Cardiac muscle cell (in vitro differentiated cells and primary cell): ENCODE results near the gene CDK14. TPM values are rescaled to one million over a fixed set of nuclear protein-coding genes. Genes with fewer than 3 reads are reported as not detected.

ENCODE experiments used
- DNase-seq, 2 donors: peaks; one replicate each; pipeline versions ENCODE4 v3.0.0 to v3.0.0-alpha.2; 2010 to 2017; ENCODE audit warnings: low read depth in 1 of 2, low spot score in 1 of 2
- H3K27ac ChIP-seq: fragments of 200-600 bp; sonication (generic); 2 replicates; pipeline ENCODE4 v1.5.1; 2016
- H3K27me3 ChIP-seq: fragments of 200-600 bp; sonication (generic); 2 replicates; pipeline ENCODE4 v1.6.0; 2016; ENCODE audit warnings: control low read depth
- H3K36me3 ChIP-seq: fragments of 200-600 bp; sonication (generic); 2 replicates; pipeline ENCODE4 v1.5.1; 2016; ENCODE audit warnings: control low read depth
- H3K4me1 ChIP-seq: fragments of 200-600 bp; sonication (generic); 2 replicates; pipeline ENCODE4 v1.8.1; 2017; ENCODE audit warnings: low read depth, mild to moderate bottlenecking, mixed run types
- H3K4me3 ChIP-seq: fragments of 200-600 bp; sonication (generic); 2 replicates; pipeline ENCODE4 v1.5.1; 2016; ENCODE audit warnings: mild to moderate bottlenecking
- H3K9me3 ChIP-seq: fragments of 200-600 bp; sonication (generic); 2 replicates; pipeline ENCODE4 v1.5.1; 2017; ENCODE audit warnings: low read depth, mild to moderate bottlenecking, control low read depth
- CTCF ChIP-seq: IDR thresholded peaks from 2 replicates; pipeline ENCODE4 v1.5.1; 2012; ENCODE audit warnings: low read depth, mild to moderate bottlenecking, low read length
- polyA plus RNA-seq: library from polyadenylated mRNA; unstranded; fragments of >200 nt; fragmentation: Nextera tagmentation; extraction: Ambion mirVana; gene quantifications from 2 replicates; pipeline ENCODE4 v1.2.1, GENCODE V29; 2016
- total RNA-seq: library from RNA; depleted of rRNA; stranded (reverse); fragments of >200 nt; gene quantifications from 2 replicates; pipeline ENCODE4 v1.2.3, GENCODE V29; 2016

The CDK14 gene
- total and polyA plus RNA-seq, 2 experiments from 2014 or later = 22.5 to 23.1 TPM

- H3K27ac ChIP-seq = no peak overlapping the region
- no peak for TF ChIP-seq CTCF
- no peaks in the 10 kb centered on the region for H3K27me3 ChIP-seq
- H3K9me3 ChIP-seq = no peaks in the 10 kb centered on the region
- no peak overlapping the region for H3K4me3 ChIP-seq
- no peaks in the 10 kb centered on the region for H3K36me3 ChIP-seq
- no peaks in the 10 kb centered on the region for H3K4me1 ChIP-seq
- DNase-seq = no peak
These were observed 530.6 kb downstream of the CDK14 start for GRCh38 chr7:91126762-91127161.

GRCh38 chr7:91127325-91127724 lies 531.2 kb downstream of the CDK14 start:
- no peak overlapping the region for H3K4me3 ChIP-seq
- no peak for TF ChIP-seq CTCF
- H3K36me3 ChIP-seq = no peaks in the 10 kb centered on the region
- H3K27me3 ChIP-seq = no peaks in the 10 kb centered on the region
- no peak overlapping the region for H3K27ac ChIP-seq
- DNase-seq = no peak
- no peaks in the 10 kb centered on the region for H3K9me3 ChIP-seq
- H3K4me1 ChIP-seq = no peaks in the 10 kb centered on the region

GRCh38 chr7:91127959-91128358 lies 531.8 kb downstream of the CDK14 start:
- DNase-seq = no peak
- no peaks in the 10 kb centered on the region for H3K27me3 ChIP-seq
- H3K9me3 ChIP-seq = no peaks in the 10 kb centered on the region
- TF ChIP-seq CTCF = no peak
- no peak overlapping the region for H3K27ac ChIP-seq
- no peak overlapping the region for H3K4me3 ChIP-seq
- no peaks in the 10 kb centered on the region for H3K36me3 ChIP-seq
- no peaks in the 10 kb centered on the region for H3K4me1 ChIP-seq

DNA sequence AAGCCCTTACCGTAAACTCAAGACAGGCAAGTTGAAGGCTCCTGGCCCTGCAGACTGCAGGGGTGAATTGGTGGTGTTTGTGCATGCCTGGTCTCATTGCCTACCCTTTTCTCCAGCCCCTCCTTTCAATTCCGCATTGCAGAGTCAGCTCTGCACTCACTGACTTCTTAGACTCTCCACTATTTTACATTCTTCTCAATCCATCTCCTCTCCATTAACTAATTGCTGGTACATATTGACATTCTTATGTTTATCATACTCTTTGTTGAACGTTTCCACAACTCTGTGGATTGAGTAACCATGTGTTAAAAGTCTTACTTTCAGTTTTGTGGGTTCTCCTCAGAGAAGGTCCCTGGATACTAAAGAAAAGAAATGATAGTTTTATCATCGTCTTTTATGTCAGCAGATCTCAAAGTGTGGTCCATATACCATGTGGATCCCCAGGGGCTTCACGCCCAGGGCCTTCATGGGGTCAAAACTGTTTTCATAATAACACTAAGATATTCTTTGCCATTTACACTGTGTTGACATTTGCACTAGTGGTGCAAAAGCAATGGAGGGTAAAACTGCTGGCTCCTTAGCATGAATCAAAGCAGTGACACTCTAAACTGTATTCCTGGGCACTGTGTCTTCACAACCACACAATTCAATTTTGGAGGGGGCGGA lies 532.7 kb downstream of the CDK14 start:
- no peaks in the 10 kb centered on the region for H3K27me3 ChIP-seq
- DNase-seq = peak in 1 of 2 donors; percentile 25
- H3K4me1 ChIP-seq = no peaks in the 10 kb centered on the region
- TF ChIP-seq CTCF = no peak
- H3K9me3 ChIP-seq = no peaks in the 10 kb centered on the region
- H3K36me3 ChIP-seq = no peaks in the 10 kb centered on the region
- no peak overlapping the region for H3K27ac ChIP-seq
- H3K4me3 ChIP-seq = no peak overlapping the region

DNA sequence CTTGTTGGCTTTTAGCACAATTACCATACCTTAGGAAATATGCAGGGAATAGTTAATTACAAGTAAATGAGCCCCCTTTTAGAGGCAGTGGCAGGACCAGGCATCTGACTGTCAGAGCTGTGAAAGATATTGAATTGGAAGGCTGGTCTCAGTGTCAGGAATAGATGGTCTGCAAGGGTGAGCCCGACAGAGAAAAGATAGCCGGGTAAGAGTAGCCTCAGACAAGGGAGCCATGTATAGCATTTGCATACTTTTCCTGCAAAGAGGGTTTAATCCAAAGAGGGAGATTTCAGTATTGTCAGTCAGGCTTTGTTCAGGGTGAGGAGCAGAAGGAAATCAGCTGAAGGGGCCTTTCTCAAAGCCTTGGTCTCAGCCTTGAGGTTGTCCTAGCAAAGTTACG lies 539.2 kb downstream of the CDK14 start:
- DNase-seq = no peak
- Histone ChIP-seq H3K9me3 (no peaks in the 10 kb centered on the region), H3K27ac (peak overlapping the region; percentile 22), H3K36me3 (no peaks in the 10 kb centered on the region), H3K27me3 (no peaks in the 10 kb centered on the region), H3K4me1 (peaks cover 7% of the 10 kb centered on the region), H3K4me3 (no peak overlapping the region)
- TF ChIP-seq CTCF = no peak
